Smooth muscle cell (in vitro differentiated cells): Measurements from ENCODE around the gene YDJC. TPM values are rescaled to one million over a fixed set of nuclear protein-coding genes. Genes with fewer than 3 reads are reported as not detected.

Experiments
- DNase-seq: peaks from one replicate; lab custom pipeline; 2025; ENCODE audit not compliant: unreplicated experiment; lab: John Stamatoyannopoulos, UW
- H2AFZ ChIP-seq: fragments of 200-600 bp; sonication (generic); 2 replicates; pipeline ENCODE4 v1.6.0; 2016; ENCODE audit warnings: antibody characterized with exemption, low read depth, mild to moderate bottlenecking
- H3F3A ChIP-seq: fragments of 200-600 bp; sonication (generic); 2 replicates; pipeline ENCODE4 v1.6.0; 2017; ENCODE audit warnings: antibody characterized with exemption, low read depth
- H3K27ac ChIP-seq: fragments of 200-600 bp; sonication (generic); 2 replicates; pipeline ENCODE4 v1.5.1; 2016; ENCODE audit warnings: low read depth, mild to moderate bottlenecking
- H3K27me3 ChIP-seq: fragments of 200-600 bp; sonication (generic); 2 replicates; pipeline ENCODE4 v1.6.1; 2016; ENCODE audit warnings: low read depth, mild to moderate bottlenecking
- H3K36me3 ChIP-seq: fragments of 200-600 bp; sonication (generic); 2 replicates; pipeline ENCODE4 v1.5.1; 2016; ENCODE audit warnings: low read depth
- H3K4me1 ChIP-seq: fragments of 200-600 bp; sonication (generic); 2 replicates; pipeline ENCODE4 v1.5.1; 2016; ENCODE audit warnings: low read depth
- H3K4me2 ChIP-seq: fragments of 200-600 bp; sonication (generic); 2 replicates; pipeline ENCODE4 v1.6.0; 2016; ENCODE audit warnings: mild to moderate bottlenecking
- H3K4me3 ChIP-seq: fragments of 200-600 bp; sonication (generic); 2 replicates; pipeline ENCODE4 v1.5.1; 2016; ENCODE audit warnings: mild to moderate bottlenecking
- H3K79me2 ChIP-seq: fragments of 200-600 bp; sonication (generic); 2 replicates; pipeline ENCODE4 v1.6.0; 2016; ENCODE audit warnings: low read depth, mild to moderate bottlenecking
- H3K9ac ChIP-seq: fragments of 200-600 bp; sonication (generic); 2 replicates; pipeline ENCODE4 v1.6.0; 2016; ENCODE audit warnings: low read depth
- H3K9me3 ChIP-seq: fragments of 200-600 bp; sonication (generic); replicated peaks from 2 replicates; pipeline ENCODE4 v1.5.1; 2016; ENCODE audit warnings: low read depth
- H4K20me1 ChIP-seq: fragments of 200-600 bp; sonication (generic); 2 replicates; pipeline ENCODE4 v1.6.0; 2016; ENCODE audit warnings: low read depth
- WGBS: methylation state at CpG from one replicate; pipeline ENCODE4 v1.1.7; 2016; ENCODE audit warnings: low lambda C conversion rate; 5-methylcytosine and 5-hydroxymethylcytosine counted together
- polyA plus RNA-seq: library from polyadenylated mRNA; unstranded; fragments of >200 nt; fragmentation: Nextera tagmentation; extraction: Ambion mirVana; gene quantifications from 2 replicates; pipeline ENCODE4 v1.2.1, GENCODE V29; 2016
- total RNA-seq: library from RNA; depleted of rRNA; stranded (reverse); fragments of >200 nt; gene quantifications from 2 replicates; pipeline ENCODE4 v1.2.3, GENCODE V29; 2014
- TF ChIP-seq, protein P1 (sequence below): fragments of 200-600 bp; sonication (generic); IDR thresholded peaks from 2 replicates; pipeline ENCODE4 v1.5.1; 2017; ENCODE audit warnings: borderline replicate concordance, mild to moderate bottlenecking, antibody characterized with exemption; ENCODE audit not compliant: insufficient read depth, poor library complexity, severe bottlenecking

The YDJC gene
- total and polyA plus RNA-seq, 2 experiments from 2014 or later, result 15.2 to 19.3 TPM

DNA sequence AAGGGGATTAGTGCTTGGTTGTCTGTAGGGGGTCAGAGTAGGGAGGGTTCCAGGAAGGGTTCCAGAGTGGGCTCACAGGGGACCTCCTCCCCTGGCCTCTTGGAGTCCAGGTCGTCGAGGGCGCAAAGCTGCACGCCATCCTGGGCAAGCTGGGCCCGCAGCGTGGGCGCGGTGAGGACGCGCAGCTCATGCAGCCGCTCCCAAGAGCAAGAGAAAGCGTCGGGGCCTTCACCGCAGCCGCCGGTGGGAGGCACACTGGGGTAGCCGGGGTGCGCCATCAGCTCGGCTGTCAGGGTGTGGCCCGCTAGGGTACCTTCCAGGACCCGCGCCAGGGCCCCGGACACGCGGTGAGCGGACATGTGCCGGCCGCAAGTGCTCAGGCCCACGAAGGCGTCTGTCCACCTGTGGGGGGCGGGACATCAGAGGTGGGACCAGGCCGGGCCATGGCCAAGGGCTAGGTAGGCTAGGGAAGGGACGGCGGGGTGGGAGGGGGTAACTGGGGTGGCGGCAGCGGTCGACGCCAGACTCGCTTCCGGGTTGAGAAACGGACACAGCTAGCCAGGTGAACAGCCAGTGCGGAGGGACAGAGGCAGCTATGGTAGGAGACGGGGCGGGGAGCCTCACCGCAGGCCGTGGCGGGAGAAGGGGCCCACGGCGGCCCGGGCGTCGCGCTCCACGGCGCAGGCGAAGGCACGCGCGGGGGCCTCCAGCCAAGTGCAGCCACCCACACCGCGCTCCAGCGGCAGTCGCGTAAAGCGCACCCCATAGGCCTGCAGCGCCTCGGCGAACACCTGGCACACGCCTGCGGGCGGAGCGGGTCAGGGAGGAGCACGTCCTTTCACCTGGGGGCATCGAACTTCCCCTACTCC lies 1.2 kb downstream of the YDJC start:
- TF ChIP-seq, protein P1, sequence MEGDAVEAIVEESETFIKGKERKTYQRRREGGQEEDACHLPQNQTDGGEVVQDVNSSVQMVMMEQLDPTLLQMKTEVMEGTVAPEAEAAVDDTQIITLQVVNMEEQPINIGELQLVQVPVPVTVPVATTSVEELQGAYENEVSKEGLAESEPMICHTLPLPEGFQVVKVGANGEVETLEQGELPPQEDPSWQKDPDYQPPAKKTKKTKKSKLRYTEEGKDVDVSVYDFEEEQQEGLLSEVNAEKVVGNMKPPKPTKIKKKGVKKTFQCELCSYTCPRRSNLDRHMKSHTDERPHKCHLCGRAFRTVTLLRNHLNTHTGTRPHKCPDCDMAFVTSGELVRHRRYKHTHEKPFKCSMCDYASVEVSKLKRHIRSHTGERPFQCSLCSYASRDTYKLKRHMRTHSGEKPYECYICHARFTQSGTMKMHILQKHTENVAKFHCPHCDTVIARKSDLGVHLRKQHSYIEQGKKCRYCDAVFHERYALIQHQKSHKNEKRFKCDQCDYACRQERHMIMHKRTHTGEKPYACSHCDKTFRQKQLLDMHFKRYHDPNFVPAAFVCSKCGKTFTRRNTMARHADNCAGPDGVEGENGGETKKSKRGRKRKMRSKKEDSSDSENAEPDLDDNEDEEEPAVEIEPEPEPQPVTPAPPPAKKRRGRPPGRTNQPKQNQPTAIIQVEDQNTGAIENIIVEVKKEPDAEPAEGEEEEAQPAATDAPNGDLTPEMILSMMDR, result no peak
- H3K9me3 ChIP-seq, result no peaks in the 10 kb centered on the region
- no peak overlapping the region for H3K9ac ChIP-seq
- H3F3A ChIP-seq, result no peaks in the 10 kb centered on the region
- no peak overlapping the region for H3K27ac ChIP-seq
- no peaks in the 10 kb centered on the region for H3K4me1 ChIP-seq
- 89% methylated on average over 67 of the region's 74 CpGs for WGBS
- no peak for DNase-seq
- no peaks in the 10 kb centered on the region for H3K36me3 ChIP-seq
- H3K79me2 ChIP-seq, result peaks cover 2% of the 10 kb centered on the region
- peak overlapping the region; percentile 80 for H3K4me3 ChIP-seq
- H3K4me2 ChIP-seq, result peak overlapping the region; percentile 93
- H4K20me1 ChIP-seq, result peaks cover 55% of the 10 kb centered on the region
- no peaks in the 10 kb centered on the region for H3K27me3 ChIP-seq
- no peak overlapping the region for H2AFZ ChIP-seq

DNA sequence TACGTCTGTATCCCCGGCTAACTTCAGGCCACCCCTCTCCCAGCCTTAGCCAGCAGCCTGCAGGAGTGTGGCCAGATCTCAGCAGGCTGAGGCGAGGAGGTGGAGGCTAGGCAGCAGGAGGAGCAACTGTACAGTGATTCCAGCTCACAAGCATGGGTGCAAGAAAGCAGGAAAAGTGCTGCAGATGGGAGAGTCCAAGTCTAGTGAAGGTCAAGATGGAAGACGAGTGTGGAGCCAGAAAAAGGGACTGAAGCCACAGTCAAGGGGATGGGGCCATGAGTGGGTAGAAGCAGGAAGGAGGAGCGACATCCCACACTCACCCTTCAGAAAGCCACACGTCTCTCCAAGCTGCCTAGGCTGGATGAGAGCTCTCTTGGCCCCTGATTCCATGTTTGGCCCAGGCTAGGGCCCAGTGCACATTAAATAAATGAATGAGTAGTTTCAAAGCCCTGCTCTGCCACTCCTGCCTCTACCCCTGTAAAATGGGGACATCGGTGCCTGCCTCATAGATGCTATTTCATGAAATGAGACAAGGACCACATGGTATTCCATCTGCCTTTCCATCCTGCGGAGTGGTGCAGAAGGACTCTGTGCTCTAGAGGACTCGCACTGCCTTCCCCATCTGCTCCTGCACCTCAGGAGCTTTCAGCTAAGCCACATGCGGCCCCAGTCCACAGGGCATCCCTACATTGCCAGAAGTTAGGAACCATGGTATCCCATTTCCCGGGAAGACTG lies 2.9 kb downstream of the YDJC start:
- TF ChIP-seq, protein P1, result no peak
- no peaks in the 10 kb centered on the region for H3K9me3 ChIP-seq
- H3K27ac ChIP-seq, result no peak overlapping the region
- H3F3A ChIP-seq, result no peaks in the 10 kb centered on the region
- H3K79me2 ChIP-seq, result peaks cover 10% of the 10 kb centered on the region
- no peaks in the 10 kb centered on the region for H3K27me3 ChIP-seq
- no peak overlapping the region for H2AFZ ChIP-seq
- no peak overlapping the region for H3K9ac ChIP-seq
- H3K4me1 ChIP-seq, result no peaks in the 10 kb centered on the region
- H4K20me1 ChIP-seq, result peaks cover 72% of the 10 kb centered on the region
- no peak overlapping the region for H3K4me2 ChIP-seq
- no peaks in the 10 kb centered on the region for H3K36me3 ChIP-seq
- DNase-seq, result no peak
- WGBS, result 91% methylated on average over 11 of the region's 11 CpGs
- no peak overlapping the region for H3K4me3 ChIP-seq

DNA sequence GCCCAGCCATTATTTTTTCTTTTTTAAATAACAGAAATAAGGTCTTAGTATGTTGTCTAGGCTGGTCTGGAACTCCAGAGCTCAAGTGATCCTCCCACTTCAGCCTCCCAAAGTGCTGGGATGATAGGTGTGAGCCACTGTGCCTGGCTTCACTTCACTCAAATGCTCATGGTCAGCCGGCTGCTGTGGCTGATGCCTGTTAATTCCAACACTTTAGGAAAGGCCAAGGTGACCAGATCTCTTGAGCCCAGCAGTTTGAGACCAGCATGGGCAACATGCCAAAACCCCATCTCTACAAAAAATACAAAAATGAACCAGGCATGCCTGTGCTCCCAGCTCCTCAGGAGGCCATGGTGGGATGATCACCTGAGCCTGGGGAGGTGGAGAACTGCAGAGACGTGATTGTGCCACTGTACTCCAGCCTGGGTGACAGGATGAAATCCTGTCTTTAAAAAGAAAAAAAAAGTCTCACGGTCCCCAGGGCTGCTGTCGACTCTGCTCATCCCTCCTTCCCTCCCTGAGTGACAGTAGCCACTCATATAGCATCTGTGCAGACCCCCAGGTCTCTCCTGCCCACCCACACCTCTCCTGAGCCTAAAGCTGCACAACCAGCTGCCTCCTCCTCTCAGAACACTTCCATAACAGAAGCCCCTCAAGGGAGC lies 3.6 kb downstream of the YDJC start:
- peaks cover 12% of the 10 kb centered on the region for H3K79me2 ChIP-seq
- TF ChIP-seq, protein P1, result no peak

More for the DNA sequence above, 3.6 kb downstream of the YDJC start:
- 80% methylated on average over 4 of the region's 4 CpGs for WGBS
- Histone ChIP-seq H2AFZ (no peak overlapping the region), H3K36me3 (no peaks in the 10 kb centered on the region), H3K4me2 (no peak overlapping the region), H3K27ac (no peak overlapping the region), H3K9ac (no peak overlapping the region), H3K4me1 (no peaks in the 10 kb centered on the region), H3K27me3 (no peaks in the 10 kb centered on the region), H4K20me1 (peaks cover 77% of the 10 kb centered on the region), H3K4me3 (no peak overlapping the region), H3F3A (no peaks in the 10 kb centered on the region), H3K9me3 (no peaks in the 10 kb centered on the region)
- DNase-seq, result no peak
